GM19238 (cell line): ENCODE results near the gene CDKN2C.
A peak's percentile ranks its signal among the peaks of the same experiment; 100 is the strongest.
"Not testable (repeated sequence)": the region's sequence is repeated elsewhere in the genome, so short reads cannot be mapped to it uniquely, and the experiment has no call there.

Experiments used
- DNase-seq: peaks from one replicate; pipeline ENCODE4 v3.0.0; 2011; ENCODE audit warnings: low spot score; ENCODE audit not compliant: insufficient read length

Gene CDKN2C

GRCh38 chr1:50979937-50980336, 9.9 kb downstream of the CDKN2C start:
- no peak for DNase-seq

- DNase-seq = no peak
Measured at GRCh38 chr1:50980505-50980904, 10.5 kb downstream of the CDKN2C start.

GRCh38 chr1:50981741-50982140, 11.7 kb downstream of the CDKN2C start:
- no peak for DNase-seq

- no peak for DNase-seq
Measured at GRCh38 chr1:50982611-50983010, 12.6 kb downstream of the CDKN2C start.

GRCh38 chr1:50983219-50983802, 13.3 kb downstream of the CDKN2C start:
- no peak for DNase-seq

GRCh38 chr1:50985094-50985493, 15.0 kb downstream of the CDKN2C start:
- DNase-seq = no peak

GRCh38 chr1:50986653-50987052, 16.6 kb downstream of the CDKN2C start:
- no peak for DNase-seq

- DNase-seq = no peak
Measured at GRCh38 chr1:50989694-50990093, 19.6 kb downstream of the CDKN2C start.

GRCh38 chr1:50992532-50993318, 22.7 kb downstream of the CDKN2C start:
- no peak for DNase-seq

GRCh38 chr1:50993645-50994044, 23.6 kb downstream of the CDKN2C start:
- no peak for DNase-seq

GRCh38 chr1:50994997-50995396, 25.0 kb downstream of the CDKN2C start:
- no peak for DNase-seq

- no peak for DNase-seq
Measured at GRCh38 chr1:50995651-50996050, 25.6 kb downstream of the CDKN2C start.

GRCh38 chr1:50996083-50996482, 26.0 kb downstream of the CDKN2C start:
- no peak for DNase-seq

- DNase-seq = not testable (repeated sequence)
Measured at GRCh38 chr1:50999375-50999774, 29.3 kb downstream of the CDKN2C start.

GRCh38 chr1:51000160-51000559, 30.1 kb downstream of the CDKN2C start:
- peak; percentile 30 for DNase-seq

- no peak for DNase-seq
Measured at GRCh38 chr1:51000651-51001050, 30.6 kb downstream of the CDKN2C start.

GRCh38 chr1:51002516-51002915, 32.5 kb downstream of the CDKN2C start:
- DNase-seq = no peak

GRCh38 chr1:51005549-51005948, 35.5 kb downstream of the CDKN2C start:
- not testable (repeated sequence) for DNase-seq

- no peak for DNase-seq
Measured at GRCh38 chr1:51009381-51009780, 39.3 kb downstream of the CDKN2C start.

GRCh38 chr1:51014878-51015277, 44.8 kb downstream of the CDKN2C start:
- no peak for DNase-seq

GRCh38 chr1:51019811-51020210, 49.8 kb downstream of the CDKN2C start:
- no peak for DNase-seq
